PC-3 (cell line): ENCODE data around the gene TMF1. TPM values are rescaled to one million over a fixed set of nuclear protein-coding genes. Genes with fewer than 3 reads are reported as not detected.

ENCODE experiments used
- ATAC-seq: fragments of 200-7000 bp; cut with Tn5 transposase; 2 replicates; pipeline ENCODE4 v1.9.1; 2020; ENCODE audit warnings: mild to moderate bottlenecking, moderate library complexity
- BruUV-seq: library from RNA; stranded (reverse); fragments of 400-500 nt; replicated peaks from 2 replicates; lab custom pipeline; 2021; lab: Mats Ljungman, UMichigan
- CTCF ChIA-PET: fragments of 300-600 bp; sonication (Branson Sonifier 250); formaldehyde crosslinking; loops from one replicate; lab custom pipeline; 2022; ENCODE audit warnings: antibody characterized with exemption; lab: Charles Lee
- POLR2A ChIA-PET: fragments of 300-600 bp; sonication (Branson Sonifier 250); formaldehyde crosslinking; loops from one replicate; lab custom pipeline; 2022; ENCODE audit warnings: antibody characterized with exemption; ENCODE audit not compliant: unreplicated experiment; lab: Charles Lee
- DNase-seq: peaks from one replicate; pipeline ENCODE4 v3.0.0-alpha.2; 2015
- H2AFZ ChIP-seq: fragments of 300-600 bp; sonication (generic); 2 replicates; pipeline ENCODE4 v1.6.0; 2016; ENCODE audit warnings: antibody characterized with exemption, low read length
- H3F3A ChIP-seq: fragments of 300-600 bp; sonication (generic); one replicate; pipeline ENCODE4 v1.6.0; 2017; ENCODE audit warnings: antibody characterized with exemption, low read length, control low read depth, mild to moderate bottlenecking; ENCODE audit not compliant: unreplicated experiment
- H3K27ac ChIP-seq: fragments of 300-600 bp; sonication (generic); 2 replicates; pipeline ENCODE4 v1.5.1; 2016; ENCODE audit warnings: mild to moderate bottlenecking, low read length
- H3K27me3 ChIP-seq: fragments of 300-600 bp; sonication (generic); 2 replicates; pipeline ENCODE4 v1.6.1; 2016; ENCODE audit warnings: low read length, mixed read lengths
- H3K36me3 ChIP-seq: fragments of 300-600 bp; sonication (generic); 2 replicates; pipeline ENCODE4 v1.6.1; 2016; ENCODE audit warnings: low read depth, mixed run types, low read length, mixed read lengths
- H3K4me1 ChIP-seq: fragments of 300-600 bp; sonication (generic); 2 replicates; pipeline ENCODE4 v1.5.1; 2016; ENCODE audit warnings: low read length; ENCODE audit not compliant: insufficient read depth
- H3K4me2 ChIP-seq: fragments of 300-600 bp; sonication (generic); 2 replicates; pipeline ENCODE4 v1.6.0; 2016; ENCODE audit warnings: low read length
- H3K4me3 ChIP-seq: fragments of 300-600 bp; sonication (generic); 2 replicates; pipeline ENCODE4 v1.5.1; 2016; ENCODE audit warnings: mild to moderate bottlenecking, low read length, mixed read lengths
- H3K79me2 ChIP-seq: fragments of 300-600 bp; sonication (generic); 2 replicates; pipeline ENCODE4 v1.6.1; 2017; ENCODE audit warnings: low read length, mixed read lengths
- H3K9ac ChIP-seq: fragments of 300-600 bp; sonication (generic); 2 replicates; pipeline ENCODE4 v1.6.0; 2016; ENCODE audit warnings: mild to moderate bottlenecking, low read length
- H3K9me2 ChIP-seq: fragments of 300-600 bp; sonication (generic); replicated peaks from 2 replicates; pipeline ENCODE4 v1.6.1; 2016; ENCODE audit warnings: mixed run types, low read length, mixed read lengths
- H3K9me3 ChIP-seq: fragments of 300-600 bp; sonication (generic); 2 replicates; pipeline ENCODE4 v1.6.1; 2016; ENCODE audit warnings: low read length, mixed read lengths
- H4K20me1 ChIP-seq: fragments of 300-600 bp; sonication (generic); 2 replicates; pipeline ENCODE4 v1.6.1; 2016; ENCODE audit warnings: low read length, mixed read lengths
- EZH2 ChIP-seq: fragments of 300-600 bp; sonication (generic); IDR thresholded peaks from one replicate; pipeline ENCODE4 v1.6.1; 2017; ENCODE audit warnings: antibody characterized with exemption, mild to moderate bottlenecking, low read length; ENCODE audit not compliant: unreplicated experiment
- EZH2phosphoT487 ChIP-seq: fragments of 300-600 bp; sonication (generic); IDR thresholded peaks from 2 replicates; pipeline ENCODE4 v1.6.1; 2018; ENCODE audit warnings: mild to moderate bottlenecking, antibody characterized with exemption, low read length, borderline replicate concordance
- intact Hi-C: fragments of 100-400 bp; cut with micrococcal nuclease; formaldehyde crosslinking; loops from 2 replicates; pipeline ENCODE4 v1.9.0; 2023
- total RNA-seq: library from RNA; depleted of rRNA; stranded (reverse); fragments of >200 nt; gene quantifications from 2 replicates; pipeline ENCODE4 v1.2.3, GENCODE V29; 2014
- TF ChIP-seq, protein P1 (sequence below): fragments of 300-600 bp; sonication (generic); conservative IDR thresholded peaks from 2 replicates; pipeline ENCODE4 v1.5.1; 2017; ENCODE audit warnings: antibody characterized with exemption, low read depth, mild to moderate bottlenecking, low read length

Gene TMF1
- total RNA-seq, 1 experiment from 2014 or later, result 7.2 TPM

DNA sequence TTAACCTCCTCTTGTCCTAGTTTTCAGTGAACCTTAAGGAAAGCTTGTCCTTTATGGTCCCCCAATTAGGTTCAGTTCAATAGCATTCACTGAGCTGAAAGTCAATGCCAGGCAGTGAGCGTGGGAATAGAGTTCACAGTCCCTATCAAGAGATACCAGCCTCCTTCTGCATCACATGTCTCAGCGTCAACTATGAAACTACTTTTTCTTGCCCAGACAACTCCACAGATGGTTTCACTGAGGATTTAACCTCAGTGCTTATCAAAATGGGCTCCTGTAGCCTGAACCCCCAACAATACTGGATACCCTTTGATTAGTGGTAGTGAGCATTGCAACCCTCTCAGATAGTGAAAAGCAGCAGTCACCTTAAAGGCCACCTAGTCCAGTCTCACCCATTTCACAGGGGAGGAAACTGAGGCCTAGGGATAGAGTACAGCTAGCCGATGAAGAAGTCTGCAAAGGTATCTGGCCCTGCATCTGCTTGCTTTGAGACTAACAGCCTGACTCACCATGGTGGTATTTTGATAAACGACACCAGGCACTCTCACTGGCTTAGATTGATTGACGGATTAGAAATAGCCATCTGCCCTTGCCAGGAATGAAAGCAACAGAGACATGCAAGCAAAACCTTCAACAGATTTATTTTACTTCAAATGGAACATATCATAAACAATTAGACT is 29.6 kb upstream of the TMF1 start:
- no peak overlapping the region for H3K4me2 ChIP-seq
- intact Hi-C loops, result no loop called here
- H3K9me2 ChIP-seq, result no peaks in the 10 kb centered on the region
- H3K9ac ChIP-seq, result no peak overlapping the region
- BruUV-seq, result no TSS peak
- H3K9me3 ChIP-seq, result no peaks in the 10 kb centered on the region
- POLR2A ChIA-PET, result no interaction called here
- H3F3A ChIP-seq, result no peaks in the 10 kb centered on the region
- DNase-seq (peak; percentile 32), ATAC-seq (no peak)
- H3K36me3 ChIP-seq, result no peaks in the 10 kb centered on the region
- TF ChIP-seq EZH2phosphoT487, result no peak
- TF ChIP-seq EZH2, result no peak
- TF ChIP-seq, protein P1, sequence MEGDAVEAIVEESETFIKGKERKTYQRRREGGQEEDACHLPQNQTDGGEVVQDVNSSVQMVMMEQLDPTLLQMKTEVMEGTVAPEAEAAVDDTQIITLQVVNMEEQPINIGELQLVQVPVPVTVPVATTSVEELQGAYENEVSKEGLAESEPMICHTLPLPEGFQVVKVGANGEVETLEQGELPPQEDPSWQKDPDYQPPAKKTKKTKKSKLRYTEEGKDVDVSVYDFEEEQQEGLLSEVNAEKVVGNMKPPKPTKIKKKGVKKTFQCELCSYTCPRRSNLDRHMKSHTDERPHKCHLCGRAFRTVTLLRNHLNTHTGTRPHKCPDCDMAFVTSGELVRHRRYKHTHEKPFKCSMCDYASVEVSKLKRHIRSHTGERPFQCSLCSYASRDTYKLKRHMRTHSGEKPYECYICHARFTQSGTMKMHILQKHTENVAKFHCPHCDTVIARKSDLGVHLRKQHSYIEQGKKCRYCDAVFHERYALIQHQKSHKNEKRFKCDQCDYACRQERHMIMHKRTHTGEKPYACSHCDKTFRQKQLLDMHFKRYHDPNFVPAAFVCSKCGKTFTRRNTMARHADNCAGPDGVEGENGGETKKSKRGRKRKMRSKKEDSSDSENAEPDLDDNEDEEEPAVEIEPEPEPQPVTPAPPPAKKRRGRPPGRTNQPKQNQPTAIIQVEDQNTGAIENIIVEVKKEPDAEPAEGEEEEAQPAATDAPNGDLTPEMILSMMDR, result no peak
- H3K27ac ChIP-seq, result no peak overlapping the region
- CTCF ChIA-PET, result no interaction called here
- H2AFZ ChIP-seq, result no peak overlapping the region
- 0 out of 2 replicates have a peak, but pooled peaks cover 4% of the 10 kb centered on the region for H4K20me1 ChIP-seq
- no peak overlapping the region for H3K4me3 ChIP-seq
- peaks cover 30% of the 10 kb centered on the region for H3K4me1 ChIP-seq
- peaks cover 40% of the 10 kb centered on the region for H3K79me2 ChIP-seq
- no peaks in the 10 kb centered on the region for H3K27me3 ChIP-seq

DNA sequence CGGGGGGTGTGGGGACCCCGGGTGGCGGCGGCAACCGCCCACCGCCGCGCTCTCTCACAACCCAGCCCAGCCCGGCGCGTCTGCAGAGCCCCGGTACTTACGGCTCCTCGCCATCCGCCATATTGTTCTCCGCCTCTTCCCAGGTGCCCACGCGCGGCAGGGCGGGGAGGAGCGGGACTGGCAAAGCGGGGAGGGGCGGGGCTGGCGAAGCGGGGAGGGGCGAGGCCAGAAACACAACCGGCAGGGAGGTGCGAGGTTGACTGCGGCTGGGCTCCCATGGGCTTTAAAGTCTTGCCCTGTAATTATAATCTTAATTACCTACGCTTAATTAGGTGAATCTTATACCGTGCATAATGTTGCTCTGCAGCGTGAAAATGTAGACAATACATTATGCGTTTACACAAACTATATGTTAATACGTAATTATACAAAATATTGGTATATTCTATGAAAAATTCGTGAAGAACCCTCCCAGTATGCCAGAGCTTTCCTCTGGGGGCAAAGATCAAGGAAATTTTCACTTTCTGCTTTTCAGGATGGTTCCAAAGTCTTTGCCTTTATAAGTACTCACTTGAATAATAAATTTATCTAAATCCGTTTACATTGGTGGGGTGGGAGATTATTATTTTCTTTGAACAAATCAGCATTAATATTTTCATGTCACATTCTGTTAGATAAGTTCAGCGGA is 28.2 kb upstream of the TMF1 start, which contains the start of gene UBA3:
Gene UBA3, minus strand, starts transcription at position 133 of the 688 bp plus-strand sequence. Its CDS starts 12 bp downstream, at position 121.
- no peaks in the 10 kb centered on the region for H3K27me3 ChIP-seq
- H3K4me3 ChIP-seq, result peak within 1 kb of the TSS; percentile 78
- peak; percentile 68 for ATAC-seq
- H3K4me2 ChIP-seq, result peak within 1 kb of the TSS; percentile 84
- intact Hi-C loops, result no loop called here
- ChIA-PET CTCF (no interaction called here), POLR2A (no interaction called here)
- 0 out of 2 replicates have a peak within 1 kb of the TSS, but pooled peaks have one; percentile 42 for H2AFZ ChIP-seq
- no peaks in the 10 kb centered on the region for H3K9me3 ChIP-seq
- TF ChIP-seq, protein P1, result no peak
- TF ChIP-seq EZH2phosphoT487 (no peak), EZH2 (no peak)
- H3K36me3 ChIP-seq, result no peaks in the 10 kb centered on the region
- H3K4me1 ChIP-seq, result peaks cover 26% of the 10 kb centered on the region
- BruUV-seq, result no TSS peak
- 0 out of 2 replicates have a peak, but pooled peaks cover 4% of the 10 kb centered on the region for H4K20me1 ChIP-seq
- peaks cover 34% of the 10 kb centered on the region for H3K79me2 ChIP-seq
- H3K27ac ChIP-seq, result no peak within 1 kb of the TSS
- no peaks in the 10 kb centered on the region for H3K9me2 ChIP-seq
- peak; percentile 66 for DNase-seq
- H3F3A ChIP-seq, result no peaks in the 10 kb centered on the region
- peak within 1 kb of the TSS; percentile 84 for H3K9ac ChIP-seq
